ENCODE measurements around the gene ACO1. TPM values are rescaled to one million over a fixed set of nuclear protein-coding genes. Genes with fewer than 3 reads are reported as not detected.
A peak's percentile ranks its signal among the peaks of the same experiment; 100 is the strongest.

ACO1 gene
- total and polyA plus RNA-seq, 2 experiments from 2014 or later: 72.0 to 79.5 TPM

GRCh38 chr9:32497921-32498320, 113.5 kb downstream of the ACO1 start:
- Histone ChIP-seq H2AFZ (no peak overlapping the region), H3K4me3 (no peak overlapping the region), H3K9me2 (ENCODE audit: insufficient read depth) (no peaks in the 10 kb centered on the region), H3K36me3 (ENCODE audit: low read depth) (peaks cover 4% of the 10 kb centered on the region; the same call in 1 of the 2 replicates), H4K20me1 (ENCODE audit: insufficient read depth) (no peaks in the 10 kb centered on the region), H3K9ac (no peak overlapping the region), H3K4me2 (ENCODE audit: unreplicated experiment) (no peak overlapping the region), H3F3A (ENCODE audit: insufficient read depth) (peaks cover 8% of the 10 kb centered on the region), H3K9me3 (ENCODE audit: low read depth) (no peaks in the 10 kb centered on the region), H3K4me1 (ENCODE audit: insufficient read depth) (peaks cover 7% of the 10 kb centered on the region; the same call in 1 of the 2 replicates), H3K27me3 (replicated peaks; ENCODE audit: insufficient read depth) (no peaks in the 10 kb centered on the region), H3K27ac (no peak overlapping the region), H3K79me2 (ENCODE audit: insufficient read depth) (no peaks in the 10 kb centered on the region)
- no peak for DNase-seq
- TF ChIP-seq EZH2 (IDR thresholded peaks at IDR 0.05; ENCODE audit: insufficient read depth, poor library complexity, severe bottlenecking) (no peak), EZH2phosphoT487 (IDR thresholded peaks at IDR 0.05; ENCODE audit: insufficient read depth, low read depth) (no peak)
- in situ Hi-C loops (cut with MboI): no loop called here

GRCh38 chr9:32500768-32501167, 116.3 kb downstream of the ACO1 start:
- no peak overlapping the region for H3K4me2 ChIP-seq (ENCODE audit: unreplicated experiment)

GRCh38 chr9:32501868-32502267, 117.4 kb downstream of the ACO1 start:
- DNase-seq: no peak
- WGBS, 2 experiments (ENCODE audit: low coverage in 1 of 2, low lambda C conversion rate in 2 of 2, missing lambda C conversion rate in 2 of 2): 88 to 100% methylated on average over 1 of the region's 1 CpG
- H3K4me2 ChIP-seq (ENCODE audit: unreplicated experiment): no peak overlapping the region

More at GRCh38 chr9:32500768-32501167, 116.3 kb downstream of the ACO1 start:
- H4K20me1 ChIP-seq (ENCODE audit: insufficient read depth): no peaks in the 10 kb centered on the region
- H3K9me3 ChIP-seq (ENCODE audit: low read depth): no peaks in the 10 kb centered on the region
- no peak overlapping the region for H3K27ac ChIP-seq
- no peak for TF ChIP-seq EZH2 (IDR thresholded peaks at IDR 0.05; ENCODE audit: insufficient read depth, poor library complexity, severe bottlenecking)
- no peak for TF ChIP-seq EZH2phosphoT487 (IDR thresholded peaks at IDR 0.05; ENCODE audit: insufficient read depth, low read depth)
- no peaks in the 10 kb centered on the region for H3K9me2 ChIP-seq (ENCODE audit: insufficient read depth)
- peaks cover 7% of the 10 kb centered on the region; the same call in 1 of the 2 replicates for H3K4me1 ChIP-seq (ENCODE audit: insufficient read depth)
- in situ Hi-C loops (cut with MboI): no loop called here
- peaks cover 8% of the 10 kb centered on the region for H3F3A ChIP-seq (ENCODE audit: insufficient read depth)
- no peak overlapping the region; the same call in 1 of the 2 replicates for H2AFZ ChIP-seq
- no peaks in the 10 kb centered on the region for H3K27me3 ChIP-seq (replicated peaks; ENCODE audit: insufficient read depth)
- 60 to 62% methylated on average over 2 of the region's 2 CpGs for WGBS, 2 experiments (ENCODE audit: low coverage in 1 of 2, low lambda C conversion rate in 2 of 2, missing lambda C conversion rate in 2 of 2)
- peaks cover 4% of the 10 kb centered on the region; the same call in 1 of the 2 replicates for H3K36me3 ChIP-seq (ENCODE audit: low read depth)
- peak; percentile 48 for DNase-seq
- H3K4me3 ChIP-seq: no peak overlapping the region
- H3K79me2 ChIP-seq (ENCODE audit: insufficient read depth): no peaks in the 10 kb centered on the region
- no peak overlapping the region for H3K9ac ChIP-seq

GRCh38 chr9:32502464-32502863, 118.0 kb downstream of the ACO1 start:
- H3K4me2 ChIP-seq (ENCODE audit: unreplicated experiment): no peak overlapping the region
- DNase-seq: peak; percentile 64
- H3F3A ChIP-seq (ENCODE audit: insufficient read depth): peaks cover 8% of the 10 kb centered on the region
- H3K27ac ChIP-seq: no peak overlapping the region
- H2AFZ ChIP-seq: no peak overlapping the region
- peaks cover 7% of the 10 kb centered on the region; the same call in 1 of the 2 replicates for H3K4me1 ChIP-seq (ENCODE audit: insufficient read depth)
- 50 to 56% methylated on average over 4 of the region's 4 CpGs for WGBS, 2 experiments (ENCODE audit: low coverage in 1 of 2, low lambda C conversion rate in 2 of 2, missing lambda C conversion rate in 2 of 2)
- no peaks in the 10 kb centered on the region for H3K27me3 ChIP-seq (replicated peaks; ENCODE audit: insufficient read depth)
- no peaks in the 10 kb centered on the region for H3K79me2 ChIP-seq (ENCODE audit: insufficient read depth)
- no peaks in the 10 kb centered on the region for H3K9me2 ChIP-seq (ENCODE audit: insufficient read depth)
- no peak overlapping the region for H3K9ac ChIP-seq
- H4K20me1 ChIP-seq (ENCODE audit: insufficient read depth): no peaks in the 10 kb centered on the region
- H3K36me3 ChIP-seq (ENCODE audit: low read depth): no peaks in the 10 kb centered on the region
- H3K4me3 ChIP-seq: no peak overlapping the region
- in situ Hi-C loops (cut with MboI): no loop called here
- no peak for TF ChIP-seq EZH2phosphoT487 (IDR thresholded peaks at IDR 0.05; ENCODE audit: insufficient read depth, low read depth)
- TF ChIP-seq EZH2 (IDR thresholded peaks at IDR 0.05; ENCODE audit: insufficient read depth, poor library complexity, severe bottlenecking): no peak
- H3K9me3 ChIP-seq (ENCODE audit: low read depth): no peaks in the 10 kb centered on the region

More at GRCh38 chr9:32501868-32502267, 117.4 kb downstream of the ACO1 start:
- no peak overlapping the region for H2AFZ ChIP-seq
- H3K36me3 ChIP-seq (ENCODE audit: low read depth): no peaks in the 10 kb centered on the region
- in situ Hi-C loops (cut with MboI): no loop called here
- no peaks in the 10 kb centered on the region for H3K27me3 ChIP-seq (replicated peaks; ENCODE audit: insufficient read depth)
- H3K9me3 ChIP-seq (ENCODE audit: low read depth): no peaks in the 10 kb centered on the region
- H3K9me2 ChIP-seq (ENCODE audit: insufficient read depth): no peaks in the 10 kb centered on the region
- H3K27ac ChIP-seq: no peak overlapping the region
- no peaks in the 10 kb centered on the region for H4K20me1 ChIP-seq (ENCODE audit: insufficient read depth)
- TF ChIP-seq EZH2 (IDR thresholded peaks at IDR 0.05; ENCODE audit: insufficient read depth, poor library complexity, severe bottlenecking): no peak
- no peak for TF ChIP-seq EZH2phosphoT487 (IDR thresholded peaks at IDR 0.05; ENCODE audit: insufficient read depth, low read depth)
- H3K4me1 ChIP-seq (ENCODE audit: insufficient read depth): peaks cover 7% of the 10 kb centered on the region; the same call in 1 of the 2 replicates
- no peak overlapping the region for H3K4me3 ChIP-seq
- peaks cover 8% of the 10 kb centered on the region for H3F3A ChIP-seq (ENCODE audit: insufficient read depth)
- H3K9ac ChIP-seq: no peak overlapping the region
- H3K79me2 ChIP-seq (ENCODE audit: insufficient read depth): no peaks in the 10 kb centered on the region

- no peak overlapping the region for H3K9ac ChIP-seq
- no peak overlapping the region for H2AFZ ChIP-seq
- no peaks in the 10 kb centered on the region for H3K9me2 ChIP-seq (ENCODE audit: insufficient read depth)
- peaks cover 8% of the 10 kb centered on the region for H3F3A ChIP-seq (ENCODE audit: insufficient read depth)
- H3K27me3 ChIP-seq (replicated peaks; ENCODE audit: insufficient read depth): no peaks in the 10 kb centered on the region
- TF ChIP-seq EZH2 (IDR thresholded peaks at IDR 0.05; ENCODE audit: insufficient read depth, poor library complexity, severe bottlenecking) (no peak), EZH2phosphoT487 (IDR thresholded peaks at IDR 0.05; ENCODE audit: insufficient read depth, low read depth) (no peak)
- H3K79me2 ChIP-seq (ENCODE audit: insufficient read depth): no peaks in the 10 kb centered on the region
- H3K4me2 ChIP-seq (ENCODE audit: unreplicated experiment): no peak overlapping the region
- in situ Hi-C loops (cut with MboI): no loop called here
- H3K36me3 ChIP-seq (ENCODE audit: low read depth): no peaks in the 10 kb centered on the region
- WGBS, 2 experiments (ENCODE audit: low coverage in 1 of 2, low lambda C conversion rate in 2 of 2, missing lambda C conversion rate in 2 of 2): 66 to 76% methylated on average over 3 of the region's 3 CpGs
- no peak overlapping the region for H3K27ac ChIP-seq
- no peak for DNase-seq
- no peak overlapping the region for H3K4me3 ChIP-seq
- no peaks in the 10 kb centered on the region for H3K9me3 ChIP-seq (ENCODE audit: low read depth)
- H3K4me1 ChIP-seq (ENCODE audit: insufficient read depth): peaks cover 7% of the 10 kb centered on the region; the same call in 1 of the 2 replicates
- no peaks in the 10 kb centered on the region for H4K20me1 ChIP-seq (ENCODE audit: insufficient read depth)
Measured at GRCh38 chr9:32503008-32503407, 118.6 kb downstream of the ACO1 start.

Other genes with a start within 250 kb of the ACO1 start
- 5.4 and 8.2 TPM in 2 replicates for gene RIGI, start 141.6 kb downstream of the ACO1 start, total RNA-seq (2014; rRNA removed; shearing (Covaris generic))
- 3.9 and 5.1 TPM in 2 replicates for gene RIGI, start 141.6 kb downstream of the ACO1 start, polyA plus RNA-seq (2016; fragmentation: Nextera tagmentation; extraction: Ambion mirVana)
- 0.51 and 4.1 TPM in 2 replicates for gene SMIM27, start 167.7 kb downstream of the ACO1 start, total RNA-seq (2014; rRNA removed; shearing (Covaris generic))
- gene SMIM27, start 167.7 kb downstream of the ACO1 start, polyA plus RNA-seq (2016; fragmentation: Nextera tagmentation; extraction: Ambion mirVana): 40.1 and 41.4 TPM in 2 replicates
- 26.9 and 28.1 TPM in 2 replicates for gene TOPORS, start 167.9 kb downstream of the ACO1 start, total RNA-seq (2014; rRNA removed; shearing (Covaris generic))
- gene TOPORS, start 167.9 kb downstream of the ACO1 start, polyA plus RNA-seq (2016; fragmentation: Nextera tagmentation; extraction: Ambion mirVana): 16.4 and 18.7 TPM in 2 replicates
- gene NDUFB6, start 188.5 kb downstream of the ACO1 start, total RNA-seq (2014; rRNA removed; shearing (Covaris generic)): 31.8 and 43.6 TPM in 2 replicates
- 172 and 175 TPM in 2 replicates for gene NDUFB6, start 188.5 kb downstream of the ACO1 start, polyA plus RNA-seq (2016; fragmentation: Nextera tagmentation; extraction: Ambion mirVana)

Measured in GM23248 (cell line).